KBM-7 (cell line): ENCODE results near the gene TTF1.
A peak's percentile ranks its signal among the peaks of the same experiment; 100 is the strongest.

Experiments used
- DNase-seq: peaks from one replicate; pipeline ENCODE4 v3.0.0-alpha.2; 2015
- in situ Hi-C: fragments of 300-500 bp; cut with MboI; formaldehyde crosslinking; loops from 2 replicates; pipeline ENCODE4 v1.14.3; 2020; ENCODE audit warnings: low sequenced_read_pairs, low pct_unique_long_range_greater_than_20kb, mixed read lengths

The TTF1 gene

DNA sequence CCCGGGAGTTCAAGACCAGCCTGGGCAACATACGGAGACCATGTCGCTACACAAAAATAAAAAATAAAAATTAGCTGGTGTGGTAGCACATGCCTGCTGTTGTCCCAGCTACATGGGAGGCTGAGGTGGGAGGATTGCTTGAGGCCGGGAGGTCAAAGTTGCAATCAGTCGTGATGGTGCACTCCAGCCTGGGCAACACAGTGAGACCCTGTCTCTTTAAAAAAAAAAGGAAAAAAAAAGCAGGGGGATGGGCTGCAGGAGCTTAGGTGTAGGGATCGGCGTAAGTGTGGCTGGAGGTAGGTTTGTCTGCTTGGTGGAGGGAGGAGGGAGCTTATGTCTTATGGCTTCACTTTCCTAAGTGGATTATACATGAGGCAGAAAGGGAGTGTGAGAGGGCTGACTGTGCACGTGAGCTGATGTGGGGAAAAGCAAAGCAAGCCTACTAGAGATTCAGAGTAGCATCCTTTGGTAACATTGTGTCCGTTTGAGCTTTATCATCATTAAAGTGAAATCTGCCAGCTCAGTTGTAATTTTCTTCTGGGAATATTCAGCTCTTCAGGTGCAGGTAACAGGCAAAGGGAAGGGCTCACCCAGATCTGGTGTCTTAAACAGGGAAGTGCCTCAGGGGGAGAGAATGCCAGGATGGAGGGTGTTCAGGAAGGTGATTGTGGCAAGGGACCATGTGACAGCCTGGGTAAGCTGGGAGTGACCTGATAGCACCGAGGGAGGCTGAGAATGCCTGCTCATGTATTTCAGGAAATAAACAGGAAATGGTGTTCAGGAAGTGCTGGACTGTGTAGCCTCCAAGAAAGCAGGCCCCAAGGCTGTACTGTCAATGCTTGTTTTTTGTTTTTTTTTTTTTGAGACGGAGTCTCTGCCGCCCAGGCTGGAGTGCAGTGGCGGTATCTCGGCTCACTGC lies 34.2 kb downstream of the TTF1 start:
- in situ Hi-C loops: no loop called here
- DNase-seq: peak; percentile 96

DNA sequence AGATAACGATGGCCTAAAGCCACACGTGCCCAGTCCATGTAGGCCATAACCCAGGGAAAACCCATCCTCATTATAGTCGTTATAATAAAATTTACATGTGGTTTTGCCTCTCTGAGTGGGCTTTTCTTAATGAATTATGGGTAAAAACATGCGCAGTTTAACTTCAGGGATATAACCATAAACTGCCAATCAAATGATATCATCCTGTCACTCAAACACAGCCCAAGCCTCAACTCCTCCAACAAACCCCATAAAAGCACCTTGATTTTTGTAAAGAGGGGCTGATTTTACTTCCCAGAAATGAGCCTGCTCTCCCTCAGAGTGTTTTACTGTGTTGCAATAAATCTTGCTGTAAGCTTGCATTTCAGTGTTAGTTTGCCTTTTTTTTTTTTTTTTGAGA lies 36.0 kb downstream of the TTF1 start:
- DNase-seq: no peak
- in situ Hi-C loops: no loop called here

DNA sequence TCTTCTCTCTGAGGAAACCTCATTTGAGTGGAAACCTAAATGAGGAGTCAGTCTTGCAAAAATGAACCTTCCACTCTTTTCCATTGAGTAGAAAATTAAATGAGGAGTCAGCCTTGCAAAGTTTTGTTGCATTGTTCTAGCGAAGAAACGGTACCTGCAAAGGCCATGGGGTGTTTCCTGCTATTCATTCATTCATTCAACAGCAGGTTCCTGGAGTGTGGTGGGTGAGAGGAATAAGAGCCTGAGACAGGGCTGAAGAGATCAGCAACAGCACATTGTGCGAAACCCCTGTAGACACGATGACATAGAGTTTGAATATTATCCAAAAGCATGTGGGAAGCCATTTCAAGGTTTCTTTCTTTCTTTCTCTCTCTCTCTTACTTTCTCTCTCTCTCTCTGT lies 37.2 kb downstream of the TTF1 start:
- in situ Hi-C loops: no loop called here
- no peak for DNase-seq

DNA sequence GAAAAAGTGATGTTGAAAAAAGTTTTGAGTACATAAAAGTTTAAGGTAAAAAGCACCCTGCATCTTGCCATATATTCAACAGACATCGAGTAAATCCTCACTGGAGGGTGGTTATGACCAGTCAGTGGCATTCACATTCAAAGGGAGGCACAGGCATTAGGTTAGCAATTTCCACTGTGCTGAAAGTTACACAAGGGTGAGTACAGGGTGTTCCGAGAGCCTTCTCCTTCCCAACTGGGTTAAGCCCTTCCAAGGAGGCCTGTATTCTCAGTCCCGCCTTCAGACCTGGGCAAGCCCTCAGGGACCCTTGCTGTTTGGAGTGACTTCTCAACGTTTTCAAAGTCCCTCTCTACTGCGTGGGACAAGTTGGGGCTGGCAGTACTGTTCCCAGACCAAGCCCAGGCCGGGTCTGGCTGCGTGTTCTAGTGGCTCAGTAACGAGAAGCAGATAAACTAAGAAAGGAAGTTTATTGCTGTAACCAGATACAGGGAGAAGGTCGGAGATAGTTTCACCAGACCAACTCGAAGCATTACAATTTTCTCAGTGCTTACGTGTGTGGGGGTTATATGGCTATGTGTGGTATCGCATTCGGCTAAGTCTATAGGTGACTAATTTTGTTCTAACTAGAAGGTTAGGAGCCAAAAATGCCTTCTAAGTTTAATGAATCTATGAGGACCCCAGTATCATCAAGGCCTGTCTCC lies 38.9 kb downstream of the TTF1 start:
- in situ Hi-C loops: no loop called here
- no peak for DNase-seq

DNA sequence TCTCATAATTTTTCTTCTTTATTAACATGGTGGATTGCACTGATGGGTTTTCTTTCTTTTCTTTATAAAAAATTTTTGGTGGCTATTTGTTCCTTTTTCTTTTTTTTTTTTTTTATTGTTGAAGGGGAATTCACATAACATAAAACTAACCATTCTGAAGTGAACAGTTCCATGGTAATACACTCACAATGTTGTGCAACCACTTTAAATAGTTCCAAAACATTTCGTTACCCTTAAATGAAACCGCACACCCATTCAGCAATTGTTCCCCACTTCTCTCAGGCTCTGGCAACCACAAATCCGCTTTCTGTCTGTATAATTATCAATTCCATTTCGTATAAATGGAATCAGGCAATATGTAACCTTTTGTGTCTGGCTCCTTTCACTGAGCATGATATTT lies 40.2 kb downstream of the TTF1 start:
- DNase-seq: no peak
- in situ Hi-C loops: no loop called here

DNA sequence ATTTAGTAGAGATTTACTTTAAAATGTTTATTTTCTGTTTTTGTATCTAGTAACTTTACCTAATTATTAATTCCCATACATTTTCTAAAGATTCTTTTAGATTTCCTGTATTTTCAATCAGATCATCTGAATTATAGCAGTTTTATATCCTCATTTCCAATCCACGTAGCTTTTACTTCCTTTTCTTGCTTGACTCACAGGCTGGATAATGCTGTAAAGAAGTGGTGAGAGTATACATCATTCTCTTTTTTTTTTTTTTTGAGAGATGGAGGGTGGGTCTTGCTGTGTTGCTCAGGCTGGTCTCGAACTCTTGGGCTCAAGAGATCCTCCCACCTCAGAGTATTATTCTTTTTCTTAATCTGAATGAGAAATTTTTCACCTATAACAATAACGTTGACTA lies 40.7 kb downstream of the TTF1 start:
- in situ Hi-C loops: no loop called here

DNA sequence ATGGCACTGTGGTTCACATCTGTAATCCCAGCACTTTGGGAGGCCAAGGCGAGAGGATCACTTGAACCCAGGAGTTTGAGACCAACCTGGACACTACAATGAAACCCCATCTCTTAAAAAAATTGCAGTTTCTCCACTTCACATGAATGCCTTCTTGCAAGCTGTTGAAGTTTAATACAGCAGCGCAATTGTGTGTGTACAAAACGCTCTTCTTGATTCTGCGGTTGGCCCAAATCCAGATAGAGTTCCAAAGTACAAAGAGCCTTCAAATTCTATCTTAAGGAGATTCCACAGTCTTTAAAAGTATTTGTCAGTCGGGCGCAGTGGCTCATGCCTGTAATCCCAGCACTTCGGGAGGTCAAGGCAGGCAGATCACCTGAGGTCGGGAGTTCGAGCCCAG lies 42.6 kb downstream of the TTF1 start:
- no peak for DNase-seq
- in situ Hi-C loops: no loop called here

More for the DNA sequence above, 40.7 kb downstream of the TTF1 start:
- no peak for DNase-seq

DNA sequence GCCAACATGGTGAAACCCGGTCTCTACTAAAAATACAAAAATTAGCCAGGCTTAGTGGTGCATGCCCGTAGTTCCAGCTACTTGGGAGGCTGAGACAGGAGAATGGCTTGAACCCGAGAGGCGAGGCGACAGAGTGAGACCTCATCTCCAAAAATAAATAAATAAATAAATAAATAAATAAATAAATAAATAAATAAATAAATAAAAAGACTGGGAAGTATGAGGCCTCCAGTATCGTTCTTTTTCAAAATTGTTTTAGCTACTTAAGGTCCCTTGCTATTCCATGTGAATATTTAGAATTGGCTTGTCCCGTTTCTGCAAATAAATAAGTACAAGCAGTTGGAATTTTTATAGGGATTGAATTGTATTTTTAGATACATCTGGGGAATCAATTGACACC lies 48.9 kb downstream of the TTF1 start:
- in situ Hi-C loops: no loop called here
- DNase-seq: no peak

DNA sequence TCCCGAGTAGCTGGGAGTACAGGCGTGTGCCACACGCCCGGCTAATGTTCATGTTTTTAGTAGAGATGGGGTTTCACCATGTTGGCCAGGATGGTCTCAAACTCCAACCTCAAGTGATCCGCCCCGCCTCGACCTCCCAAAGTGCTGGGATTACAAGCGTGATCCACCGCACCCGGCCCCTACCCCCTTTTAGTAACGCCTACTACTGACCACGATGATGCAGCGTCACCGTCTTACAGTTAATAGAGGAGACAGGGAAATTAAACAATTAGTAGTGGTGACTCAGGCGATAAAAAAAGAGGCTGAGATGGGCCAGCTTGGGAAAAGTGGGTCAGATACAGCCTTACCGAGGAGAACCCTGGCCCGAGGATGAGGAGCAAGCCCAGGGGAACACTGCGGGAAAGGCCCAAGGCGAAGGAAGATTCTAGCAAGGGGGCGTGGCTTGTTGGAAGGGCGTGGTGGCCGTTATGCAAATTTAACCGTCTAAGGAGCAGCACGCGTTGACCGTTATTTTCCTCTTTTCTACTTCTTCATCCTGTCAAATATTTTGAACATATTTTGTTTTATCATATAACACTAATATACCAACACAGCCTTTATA lies 50.2 kb downstream of the TTF1 start:
- no peak for DNase-seq
- in situ Hi-C loops: no loop called here

DNA sequence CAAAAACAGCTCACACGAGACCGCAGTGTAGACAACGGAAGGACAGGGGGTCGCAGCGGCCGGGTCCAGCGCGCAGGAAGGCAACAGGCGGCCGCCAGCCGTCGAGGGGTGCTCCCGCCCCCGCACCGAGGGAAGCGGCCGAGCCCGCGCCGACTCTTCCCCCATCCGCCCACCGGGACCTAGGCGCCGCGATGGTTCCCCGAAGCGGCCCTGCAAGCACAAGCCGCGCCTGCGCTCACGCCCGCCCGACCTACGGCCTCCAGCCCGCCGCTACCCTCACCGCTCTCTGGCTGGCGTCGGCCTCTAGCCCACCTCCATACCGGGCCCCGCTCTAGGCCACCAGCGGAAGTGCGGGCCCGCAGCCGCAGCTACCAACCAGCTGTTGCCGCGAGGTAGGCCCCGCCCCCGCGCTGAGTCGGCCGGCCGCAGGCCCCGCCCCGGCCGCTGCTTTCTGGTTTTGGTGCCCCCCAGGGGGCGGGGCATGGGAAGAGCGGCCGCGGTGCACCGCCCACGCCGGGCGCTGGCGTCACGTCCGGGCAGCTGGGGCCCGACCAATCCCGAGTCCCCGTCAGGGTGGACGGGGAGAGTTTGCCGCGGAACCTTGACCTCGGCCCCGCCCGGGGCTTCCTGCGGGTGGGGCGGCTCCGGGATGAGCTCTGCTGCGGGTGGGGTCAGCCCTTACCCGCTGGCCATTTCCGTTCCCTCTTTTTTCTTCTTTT lies 51.8 kb downstream of the TTF1 start, which contains the start of gene SETX:
Gene SETX (minus strand): TSS at position 350 of the 719 bp plus-strand sequence. CDS start 5,558 bp downstream, outside the sequence.
- DNase-seq: peak; percentile 98
- in situ Hi-C loops: no loop called here

DNA sequence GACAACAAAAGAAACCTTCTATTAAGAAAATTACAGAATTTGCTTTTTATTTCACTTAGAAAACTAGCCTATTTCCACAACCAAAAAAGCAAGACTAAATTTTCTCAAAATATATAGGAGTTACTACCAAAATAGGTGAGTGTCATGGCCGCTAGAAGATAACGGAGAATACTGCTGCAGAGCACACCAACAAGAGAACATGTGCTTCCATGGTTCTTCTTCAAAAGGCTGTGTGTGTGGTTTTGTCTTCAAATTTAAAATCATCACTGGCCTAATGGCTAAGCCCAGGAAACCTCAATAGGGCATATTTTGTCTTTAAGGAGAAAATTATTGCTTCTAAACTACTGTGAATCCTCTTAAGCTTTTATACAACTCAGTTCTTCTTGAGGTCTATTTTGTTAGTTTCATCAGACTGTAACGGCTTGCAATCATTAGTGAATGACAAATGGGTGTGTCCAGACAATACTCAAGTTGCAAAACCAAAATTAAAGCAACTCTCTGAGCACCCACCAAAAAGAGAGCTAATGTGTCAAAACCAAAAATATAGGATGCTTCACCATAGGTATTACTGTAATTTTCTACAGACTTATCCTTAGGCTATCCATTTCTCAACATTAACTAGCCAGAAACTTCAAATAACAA lies 55.1 kb downstream of the TTF1 start:
- in situ Hi-C loops: no loop called here
- DNase-seq: no peak

DNA sequence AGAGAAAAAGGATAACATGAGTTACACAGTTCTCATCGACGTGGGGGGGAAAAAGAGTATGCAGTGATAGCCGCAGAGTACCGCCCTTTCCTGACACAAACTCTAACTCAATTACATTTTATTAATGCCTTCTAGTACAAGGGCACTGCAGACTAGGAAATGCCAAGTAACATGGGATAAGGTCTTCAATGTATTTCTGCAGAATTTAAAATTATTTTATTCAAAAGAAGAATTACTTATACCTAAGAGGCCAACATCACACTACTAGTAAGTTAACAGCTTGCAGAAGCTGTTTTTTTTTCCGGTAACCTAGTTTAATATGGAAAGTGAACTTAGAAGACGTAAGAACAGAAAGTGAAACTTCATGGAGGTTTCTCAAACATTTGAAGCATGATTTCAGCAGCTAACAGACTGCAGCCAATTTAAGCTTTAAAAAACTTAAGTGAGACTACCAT lies 55.8 kb downstream of the TTF1 start:
- in situ Hi-C loops: no loop called here
- DNase-seq: no peak

DNA sequence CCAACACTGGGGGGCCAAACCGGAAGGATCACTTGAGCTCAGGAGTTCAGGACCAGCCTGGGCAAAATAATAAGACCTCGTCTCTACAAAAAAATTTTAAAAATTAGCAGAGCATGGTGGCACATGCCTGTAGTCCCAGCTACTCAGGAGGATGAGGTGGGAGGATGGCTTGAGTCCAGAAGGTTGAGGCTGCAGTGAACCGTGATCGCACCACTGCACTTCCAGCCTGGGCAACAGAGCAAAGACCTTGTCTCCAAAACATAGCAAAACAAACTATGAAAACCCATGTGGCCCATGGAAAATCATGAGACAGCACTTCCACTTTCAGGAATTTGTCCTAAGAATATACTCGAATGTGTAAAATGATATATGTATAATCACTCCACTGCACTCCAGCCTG lies 58.0 kb downstream of the TTF1 start:
- in situ Hi-C loops: no loop called here
- DNase-seq: no peak

DNA sequence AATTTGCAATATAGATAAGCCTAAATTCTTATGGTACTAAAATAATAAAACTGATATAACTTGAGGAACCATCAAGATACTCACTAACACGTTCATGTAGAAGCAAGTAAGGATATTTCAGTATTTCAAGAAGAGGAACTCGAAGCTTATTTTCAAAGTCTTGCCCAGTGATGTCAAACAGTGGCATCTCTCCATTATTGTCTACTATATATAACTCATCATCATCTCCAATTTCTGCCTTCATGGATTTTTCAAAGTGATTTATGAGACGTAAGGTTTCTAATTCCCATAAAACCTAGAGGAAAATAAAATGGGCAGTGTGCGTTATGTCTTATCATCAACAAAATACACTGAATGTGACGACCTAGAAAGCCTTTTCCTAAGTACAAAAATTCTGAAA lies 60.5 kb downstream of the TTF1 start:
- in situ Hi-C loops: no loop called here
- DNase-seq: no peak

DNA sequence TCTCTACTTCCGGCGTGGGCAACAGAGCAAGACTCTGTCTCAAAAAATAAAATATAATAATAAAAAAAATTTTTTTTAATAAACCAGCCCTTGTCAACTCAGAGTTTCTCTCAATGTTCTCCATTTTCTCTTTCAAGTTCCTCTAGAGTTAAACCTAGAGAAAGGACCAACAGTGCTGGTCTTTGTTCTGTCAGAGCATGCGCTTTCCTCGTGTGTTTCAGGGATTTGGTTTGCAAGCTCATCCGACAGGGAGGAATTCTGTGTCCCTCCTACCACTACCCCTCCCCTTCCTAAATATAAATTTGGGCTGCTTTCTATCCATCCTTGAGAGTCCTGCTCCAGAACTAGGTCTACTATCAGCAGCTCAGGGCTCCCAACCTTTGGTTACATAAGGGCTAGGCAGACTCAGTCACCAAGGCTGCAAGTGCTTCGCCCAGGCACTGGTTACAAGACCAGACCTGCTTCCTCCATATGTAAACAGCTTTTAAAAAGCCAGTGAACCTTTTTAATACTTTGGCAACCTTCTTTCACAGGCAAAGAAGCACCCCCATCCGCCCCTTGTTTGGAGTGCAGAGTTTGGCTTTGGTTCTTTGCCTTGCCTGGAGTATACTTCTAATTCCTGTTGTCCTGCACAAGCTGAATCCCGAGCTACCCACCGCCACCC lies 65.3 kb downstream of the TTF1 start:
- no peak for DNase-seq
- in situ Hi-C loops: no loop called here

DNA sequence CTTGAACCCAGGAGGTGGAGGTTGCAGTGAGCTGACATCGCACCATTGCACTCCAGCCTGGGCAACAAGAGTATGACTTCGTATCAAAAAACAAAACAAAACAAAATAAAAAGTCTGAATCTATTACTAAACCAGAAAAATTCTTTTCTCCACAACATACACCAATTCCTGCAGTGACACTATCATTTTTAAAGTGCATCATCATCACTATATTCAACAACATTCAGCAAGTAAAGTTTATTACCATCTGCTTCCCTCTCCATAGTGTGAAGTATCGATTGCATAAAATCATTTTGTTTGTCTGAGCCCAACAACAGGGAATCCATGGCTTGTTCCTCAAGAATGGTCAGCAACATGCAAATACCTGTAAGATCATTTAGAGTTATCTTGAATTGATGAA lies 72.3 kb downstream of the TTF1 start:
- in situ Hi-C loops: no loop called here
- DNase-seq: no peak

DNA sequence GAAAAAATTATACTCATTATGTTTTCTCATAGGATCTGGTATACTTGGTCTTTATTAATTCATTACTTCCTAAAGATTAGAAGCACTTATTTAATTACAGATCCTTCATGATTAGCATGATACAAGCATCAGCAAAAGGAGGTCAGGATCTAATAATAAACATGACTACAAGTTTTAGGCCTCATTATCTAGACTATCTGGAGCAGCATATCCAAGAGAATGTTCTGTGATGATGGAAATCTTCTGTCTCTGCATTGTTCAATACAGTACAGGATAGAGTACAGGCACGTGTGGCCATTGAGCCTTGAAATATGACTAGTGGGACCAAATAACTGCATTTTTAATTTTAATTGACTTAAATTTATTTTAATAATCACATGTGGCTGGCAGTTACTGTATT lies 73.1 kb downstream of the TTF1 start:
- in situ Hi-C loops: no loop called here

DNA sequence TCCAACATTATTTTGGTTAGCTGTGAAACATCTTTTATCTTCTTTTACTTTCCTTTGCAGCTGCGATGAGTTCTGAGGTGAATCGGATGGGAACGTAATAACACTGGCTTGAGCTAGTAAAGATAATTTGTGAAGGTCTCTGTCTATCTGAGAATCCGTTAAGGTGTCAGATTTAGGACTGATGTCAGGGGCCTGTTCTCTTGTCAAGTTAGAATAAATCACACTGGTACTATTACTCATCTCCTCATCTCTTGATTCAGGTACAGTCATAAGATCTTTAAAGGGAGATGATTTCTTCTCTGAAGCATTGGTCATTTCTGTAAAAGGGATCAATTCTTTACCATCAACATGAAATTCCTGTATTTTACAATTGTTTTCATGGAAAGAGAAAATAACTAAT lies 78.1 kb downstream of the TTF1 start:
- in situ Hi-C loops: no loop called here
- no peak for DNase-seq

More for the DNA sequence above, 73.1 kb downstream of the TTF1 start:
- no peak for DNase-seq
